Amniotic epithelial cell (primary cell): ENCODE data around the gene CUBN.

Experiments used
- DNase-seq: peaks from one replicate; pipeline ENCODE4 v3.0.0-alpha.2; 2010; ENCODE audit warnings: low read depth

CUBN gene

GRCh38 chr10:17068953-17069352 is 60.7 kb downstream of the CUBN start:
- no peak for DNase-seq

- DNase-seq: peak; percentile 23
Measured at GRCh38 chr10:17067376-17068264, 62.0 kb downstream of the CUBN start.

GRCh38 chr10:17066807-17067206 is 62.8 kb downstream of the CUBN start:
- no peak for DNase-seq

- no peak for DNase-seq
Measured at GRCh38 chr10:17066000-17066399, 63.6 kb downstream of the CUBN start.

GRCh38 chr10:17065273-17065672 is 64.3 kb downstream of the CUBN start:
- DNase-seq: no peak

- no peak for DNase-seq
Measured at GRCh38 chr10:17064435-17064834, 65.2 kb downstream of the CUBN start.

GRCh38 chr10:17062955-17063484 is 66.6 kb downstream of the CUBN start:
- DNase-seq: peak; percentile 78

GRCh38 chr10:17062493-17062892 is 67.1 kb downstream of the CUBN start:
- DNase-seq: peak; percentile 82

- DNase-seq: peak; percentile 73
Measured at GRCh38 chr10:17062009-17062408, 67.6 kb downstream of the CUBN start.

- DNase-seq: peak; percentile 79
Measured at GRCh38 chr10:17061418-17061817, 68.2 kb downstream of the CUBN start.

- DNase-seq: no peak
Measured at GRCh38 chr10:17060289-17060688, 69.3 kb downstream of the CUBN start.

GRCh38 chr10:17059197-17059688 is 70.4 kb downstream of the CUBN start:
- peak; percentile 92 for DNase-seq

GRCh38 chr10:17058093-17058492 is 71.5 kb downstream of the CUBN start:
- no peak for DNase-seq

GRCh38 chr10:17056781-17057428 is 72.7 kb downstream of the CUBN start:
- no peak for DNase-seq

GRCh38 chr10:17053513-17053912 is 76.1 kb downstream of the CUBN start:
- no peak for DNase-seq

GRCh38 chr10:17053061-17053460 is 76.5 kb downstream of the CUBN start:
- DNase-seq: no peak

GRCh38 chr10:17051851-17052250 is 77.8 kb downstream of the CUBN start:
- no peak for DNase-seq

- DNase-seq: no peak
Measured at GRCh38 chr10:17049195-17049594, 80.4 kb downstream of the CUBN start.

- no peak for DNase-seq
Measured at GRCh38 chr10:17047908-17048307, 81.7 kb downstream of the CUBN start.

- DNase-seq: no peak
Measured at GRCh38 chr10:17046989-17047388, 82.6 kb downstream of the CUBN start.

- DNase-seq: no peak
Measured at GRCh38 chr10:17043586-17043985, 86.0 kb downstream of the CUBN start.

GRCh38 chr10:17041626-17042520 is 87.7 kb downstream of the CUBN start:
- DNase-seq: no peak
